ENCODE data around the gene PDF. TPM values are rescaled to one million over a fixed set of nuclear protein-coding genes. Genes with fewer than 3 reads are reported as not detected.

Gene PDF
- total and polyA plus RNA-seq, 2 of the 13 experiments (the other 11 are each of a cell fraction or from before 2014, with no cell fraction given) = 12.4 to 48.8 TPM

DNA sequence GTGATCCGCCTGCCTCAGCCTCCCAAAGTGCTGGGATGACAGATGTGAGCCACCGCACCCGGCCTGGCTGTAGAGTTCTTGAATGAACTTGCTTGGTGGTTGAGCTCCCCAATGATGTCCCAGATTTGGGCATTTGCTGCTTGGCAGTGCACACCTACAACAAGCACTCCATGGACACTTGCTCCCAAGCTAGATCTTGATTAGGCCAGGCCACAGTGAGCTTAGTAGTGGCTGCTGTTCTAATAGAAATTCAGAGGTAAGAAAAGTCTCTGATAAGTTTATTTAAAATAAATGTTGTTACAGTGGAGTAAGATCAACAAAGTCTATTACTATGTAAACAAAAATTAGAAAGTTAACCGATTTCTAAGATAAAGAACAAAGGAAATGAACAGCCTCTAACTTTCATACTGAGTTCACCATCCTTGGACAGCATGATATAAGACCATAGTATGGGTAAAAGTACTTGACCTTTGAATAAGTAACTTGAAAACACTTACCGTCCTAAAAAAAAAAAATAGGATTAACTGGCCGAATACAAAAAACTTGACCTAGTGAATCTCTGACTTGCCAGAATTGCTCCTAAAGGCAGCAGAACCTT, 20.2 kb upstream of the PDF start (continued):
- no peak for TF ChIP-seq ZNF570 (CRISPR knock-in tag; IDR thresholded peaks at IDR 0.05; ENCODE audit: borderline replicate concordance)
- no peak for TF ChIP-seq GABPA (IDR thresholded peaks at IDR 0.05; ENCODE audit: low read depth, low read length)
- no peak for TF ChIP-seq GABPA (CRISPR knock-in tag; IDR thresholded peaks at IDR 0.05; ENCODE audit: low read depth)
- TF ChIP-seq, protein P1, sequence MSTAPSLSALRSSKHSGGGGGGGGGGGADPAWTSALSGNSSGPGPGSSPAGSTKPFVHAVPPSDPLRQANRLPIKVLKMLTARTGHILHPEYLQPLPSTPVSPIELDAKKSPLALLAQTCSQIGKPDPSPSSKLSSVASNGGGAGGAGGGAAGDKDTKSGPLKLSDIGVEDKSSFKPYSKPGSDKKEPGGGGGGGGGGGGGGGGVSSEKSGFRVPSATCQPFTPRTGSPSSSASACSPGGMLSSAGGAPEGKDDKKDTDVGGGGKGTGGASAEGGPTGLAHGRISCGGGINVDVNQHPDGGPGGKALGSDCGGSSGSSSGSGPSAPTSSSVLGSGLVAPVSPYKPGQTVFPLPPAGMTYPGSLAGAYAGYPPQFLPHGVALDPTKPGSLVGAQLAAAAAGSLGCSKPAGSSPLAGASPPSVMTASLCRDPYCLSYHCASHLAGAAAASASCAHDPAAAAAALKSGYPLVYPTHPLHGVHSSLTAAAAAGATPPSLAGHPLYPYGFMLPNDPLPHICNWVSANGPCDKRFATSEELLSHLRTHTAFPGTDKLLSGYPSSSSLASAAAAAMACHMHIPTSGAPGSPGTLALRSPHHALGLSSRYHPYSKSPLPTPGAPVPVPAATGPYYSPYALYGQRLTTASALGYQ (CRISPR knock-in tag; IDR thresholded peaks at IDR 0.05) = peak; percentile 61; the same call in 1 of the 2 replicates
- TF ChIP-seq, protein P2, sequence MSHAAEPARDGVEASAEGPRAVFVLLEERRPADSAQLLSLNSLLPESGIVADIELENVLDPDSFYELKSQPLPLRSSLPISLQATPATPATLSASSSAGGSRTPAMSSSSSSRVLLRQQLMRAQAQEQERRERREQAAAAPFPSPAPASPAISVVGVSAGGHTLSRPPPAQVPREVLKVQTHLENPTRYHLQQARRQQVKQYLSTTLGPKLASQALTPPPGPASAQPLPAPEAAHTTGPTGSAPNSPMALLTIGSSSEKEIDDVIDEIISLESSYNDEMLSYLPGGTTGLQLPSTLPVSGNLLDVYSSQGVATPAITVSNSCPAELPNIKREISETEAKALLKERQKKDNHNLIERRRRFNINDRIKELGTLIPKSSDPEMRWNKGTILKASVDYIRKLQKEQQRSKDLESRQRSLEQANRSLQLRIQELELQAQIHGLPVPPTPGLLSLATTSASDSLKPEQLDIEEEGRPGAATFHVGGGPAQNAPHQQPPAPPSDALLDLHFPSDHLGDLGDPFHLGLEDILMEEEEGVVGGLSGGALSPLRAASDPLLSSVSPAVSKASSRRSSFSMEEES (CRISPR knock-in tag; IDR thresholded peaks at IDR 0.05) = no peak
- no peak for TF ChIP-seq ATAD3A (CRISPR knock-in tag; IDR thresholded peaks at IDR 0.05)
- no peak for TF ChIP-seq ZNF598 (CRISPR knock-in tag; IDR thresholded peaks at IDR 0.05; ENCODE audit: borderline replicate concordance)
- peak; percentile 84 for TF ChIP-seq NR2F6 (IDR thresholded peaks at IDR 0.05)
- TF ChIP-seq NR2F6 (CRISPR knock-in tag; IDR thresholded peaks at IDR 0.05) = 0 out of 2 replicates have a peak, but pooled peaks have one; percentile 9
- TF ChIP-seq, protein P3, sequence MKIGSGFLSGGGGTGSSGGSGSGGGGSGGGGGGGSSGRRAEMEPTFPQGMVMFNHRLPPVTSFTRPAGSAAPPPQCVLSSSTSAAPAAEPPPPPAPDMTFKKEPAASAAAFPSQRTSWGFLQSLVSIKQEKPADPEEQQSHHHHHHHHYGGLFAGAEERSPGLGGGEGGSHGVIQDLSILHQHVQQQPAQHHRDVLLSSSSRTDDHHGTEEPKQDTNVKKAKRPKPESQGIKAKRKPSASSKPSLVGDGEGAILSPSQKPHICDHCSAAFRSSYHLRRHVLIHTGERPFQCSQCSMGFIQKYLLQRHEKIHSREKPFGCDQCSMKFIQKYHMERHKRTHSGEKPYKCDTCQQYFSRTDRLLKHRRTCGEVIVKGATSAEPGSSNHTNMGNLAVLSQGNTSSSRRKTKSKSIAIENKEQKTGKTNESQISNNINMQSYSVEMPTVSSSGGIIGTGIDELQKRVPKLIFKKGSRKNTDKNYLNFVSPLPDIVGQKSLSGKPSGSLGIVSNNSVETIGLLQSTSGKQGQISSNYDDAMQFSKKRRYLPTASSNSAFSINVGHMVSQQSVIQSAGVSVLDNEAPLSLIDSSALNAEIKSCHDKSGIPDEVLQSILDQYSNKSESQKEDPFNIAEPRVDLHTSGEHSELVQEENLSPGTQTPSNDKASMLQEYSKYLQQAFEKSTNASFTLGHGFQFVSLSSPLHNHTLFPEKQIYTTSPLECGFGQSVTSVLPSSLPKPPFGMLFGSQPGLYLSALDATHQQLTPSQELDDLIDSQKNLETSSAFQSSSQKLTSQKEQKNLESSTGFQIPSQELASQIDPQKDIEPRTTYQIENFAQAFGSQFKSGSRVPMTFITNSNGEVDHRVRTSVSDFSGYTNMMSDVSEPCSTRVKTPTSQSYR (CRISPR knock-in tag; IDR thresholded peaks at IDR 0.05; ENCODE audit: borderline replicate concordance) = no peak
- TF ChIP-seq ZNF124 (CRISPR knock-in tag; IDR thresholded peaks at IDR 0.05) = no peak
- TF ChIP-seq, protein P4, sequence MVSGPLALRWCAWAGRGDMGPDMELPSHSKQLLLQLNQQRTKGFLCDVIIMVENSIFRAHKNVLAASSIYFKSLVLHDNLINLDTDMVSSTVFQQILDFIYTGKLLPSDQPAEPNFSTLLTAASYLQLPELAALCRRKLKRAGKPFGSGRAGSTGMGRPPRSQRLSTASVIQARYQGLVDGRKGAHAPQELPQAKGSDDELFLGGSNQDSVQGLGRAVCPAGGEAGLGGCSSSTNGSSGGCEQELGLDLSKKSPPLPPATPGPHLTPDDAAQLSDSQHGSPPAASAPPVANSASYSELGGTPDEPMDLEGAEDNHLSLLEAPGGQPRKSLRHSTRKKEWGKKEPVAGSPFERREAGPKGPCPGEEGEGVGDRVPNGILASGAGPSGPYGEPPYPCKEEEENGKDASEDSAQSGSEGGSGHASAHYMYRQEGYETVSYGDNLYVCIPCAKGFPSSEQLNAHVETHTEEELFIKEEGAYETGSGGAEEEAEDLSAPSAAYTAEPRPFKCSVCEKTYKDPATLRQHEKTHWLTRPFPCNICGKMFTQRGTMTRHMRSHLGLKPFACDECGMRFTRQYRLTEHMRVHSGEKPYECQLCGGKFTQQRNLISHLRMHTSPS (CRISPR knock-in tag; IDR thresholded peaks at IDR 0.05; ENCODE audit: low read depth) = no peak
- TF ChIP-seq, protein P5, sequence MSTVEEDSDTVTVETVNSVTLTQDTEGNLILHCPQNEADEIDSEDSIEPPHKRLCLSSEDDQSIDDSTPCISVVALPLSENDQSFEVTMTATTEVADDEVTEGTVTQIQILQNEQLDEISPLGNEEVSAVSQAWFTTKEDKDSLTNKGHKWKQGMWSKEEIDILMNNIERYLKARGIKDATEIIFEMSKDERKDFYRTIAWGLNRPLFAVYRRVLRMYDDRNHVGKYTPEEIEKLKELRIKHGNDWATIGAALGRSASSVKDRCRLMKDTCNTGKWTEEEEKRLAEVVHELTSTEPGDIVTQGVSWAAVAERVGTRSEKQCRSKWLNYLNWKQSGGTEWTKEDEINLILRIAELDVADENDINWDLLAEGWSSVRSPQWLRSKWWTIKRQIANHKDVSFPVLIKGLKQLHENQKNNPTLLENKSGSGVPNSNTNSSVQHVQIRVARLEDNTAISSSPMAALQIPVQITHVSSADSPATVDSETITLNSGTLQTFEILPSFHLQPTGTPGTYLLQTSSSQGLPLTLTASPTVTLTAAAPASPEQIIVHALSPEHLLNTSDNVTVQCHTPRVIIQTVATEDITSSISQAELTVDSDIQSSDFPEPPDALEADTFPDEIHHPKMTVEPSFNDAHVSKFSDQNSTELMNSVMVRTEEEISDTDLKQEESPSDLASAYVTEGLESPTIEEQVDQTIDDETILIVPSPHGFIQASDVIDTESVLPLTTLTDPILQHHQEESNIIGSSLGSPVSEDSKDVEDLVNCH (CRISPR knock-in tag; IDR thresholded peaks at IDR 0.05) = no peak
